GM21390 (cell line): Measurements from ENCODE around the gene ACSL4.
"Not testable (repeated sequence)": the region's sequence is repeated elsewhere in the genome, so short reads cannot be mapped to it uniquely, and the experiment has no call there.

Experiments used
- ATAC-seq: cut with Tn5 transposase; IDR thresholded peaks from one replicate; pipeline ENCODE4 v1.9.1; 2021; ENCODE audit not compliant: unreplicated experiment

Gene ACSL4

GRCh38 chrX:109679820-109680219, 53.2 kb downstream of the ACSL4 start:
- ATAC-seq, result no peak

GRCh38 chrX:109672239-109672638, 60.8 kb downstream of the ACSL4 start:
- ATAC-seq, result no peak

DNA sequence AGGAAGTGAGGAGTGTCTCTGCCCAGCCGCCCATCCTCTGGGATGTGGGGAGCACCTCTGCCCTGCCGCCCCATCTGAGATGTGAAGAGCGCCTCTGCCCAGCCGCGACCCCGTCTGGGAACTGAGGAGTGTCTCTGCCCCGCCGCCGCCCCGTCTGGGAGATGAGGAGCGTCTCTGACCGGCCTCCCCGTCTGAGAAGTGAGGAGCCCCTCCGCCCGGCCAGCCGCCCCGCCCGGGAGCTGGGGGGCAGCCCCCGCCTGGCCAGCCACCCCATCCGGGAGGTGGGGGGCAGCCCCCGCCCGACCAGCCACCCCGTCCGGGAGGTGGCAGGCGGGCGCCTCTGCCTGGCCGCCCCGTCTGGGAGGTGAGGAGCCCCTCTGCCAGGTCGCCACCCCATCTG, 61.9 kb downstream of the ACSL4 start:
- ATAC-seq, result not testable (repeated sequence)

GRCh38 chrX:109667986-109668385, 65.1 kb downstream of the ACSL4 start:
- no peak for ATAC-seq

- no peak for ATAC-seq
Measured at GRCh38 chrX:109660435-109661143, 72.5 kb downstream of the ACSL4 start.

DNA sequence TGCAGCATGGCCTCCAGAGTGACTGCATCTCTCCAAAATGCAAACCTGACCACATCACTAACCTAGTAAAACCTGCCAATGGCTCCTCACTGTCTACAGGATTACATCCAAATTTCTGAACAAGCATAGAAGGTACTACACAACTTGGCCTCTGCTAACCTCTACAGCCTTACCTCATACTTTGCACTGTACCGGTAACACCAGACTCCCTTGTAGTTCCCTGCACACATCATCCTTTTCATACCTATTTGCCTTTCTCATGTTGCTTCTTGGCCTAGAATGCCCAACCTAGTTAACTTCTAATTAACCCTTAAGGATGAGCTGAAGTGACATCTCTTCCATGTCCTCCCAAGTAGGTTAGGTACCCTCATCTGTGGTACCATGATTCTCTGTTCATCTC, 74.7 kb downstream of the ACSL4 start:
- ATAC-seq, result no peak

DNA sequence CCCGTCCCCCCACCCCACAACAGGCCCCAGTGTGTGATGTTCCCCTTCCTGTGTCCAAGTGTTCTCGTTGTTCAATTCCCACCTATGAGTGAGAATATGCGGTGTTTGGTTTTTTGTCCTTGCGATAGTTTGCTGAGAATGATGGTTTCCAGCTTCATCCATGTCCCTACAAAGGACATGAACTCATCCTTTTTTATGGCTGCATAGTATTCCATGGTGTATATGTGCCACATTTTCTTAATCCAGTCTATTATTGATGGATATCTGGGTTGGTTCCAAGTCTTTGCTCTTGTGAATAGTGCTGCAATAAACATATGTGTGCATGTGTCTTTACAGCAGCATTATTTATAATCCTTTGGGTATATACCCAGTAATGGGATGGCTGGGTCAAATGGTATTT, 75.7 kb downstream of the ACSL4 start:
- ATAC-seq, result not testable (repeated sequence)

DNA sequence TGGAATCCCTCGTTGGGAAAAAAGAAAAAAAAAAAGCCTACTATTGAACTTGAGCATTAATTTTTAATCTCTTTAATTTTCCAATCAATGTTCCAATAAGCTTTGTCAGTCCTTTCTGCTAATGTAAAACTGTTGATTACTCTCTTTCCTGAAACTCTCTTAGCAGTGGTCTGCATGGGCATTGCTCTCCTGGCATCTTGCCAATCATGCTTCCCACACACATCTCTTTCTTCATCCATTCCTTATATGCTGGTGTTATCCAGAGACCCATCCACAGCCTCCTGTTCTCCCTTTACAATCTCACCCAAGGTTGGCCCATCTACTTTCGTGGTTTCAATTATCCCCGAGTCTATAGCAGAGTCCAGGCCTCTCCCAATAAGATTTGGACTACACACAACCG, 76.3 kb downstream of the ACSL4 start:
- no peak for ATAC-seq

DNA sequence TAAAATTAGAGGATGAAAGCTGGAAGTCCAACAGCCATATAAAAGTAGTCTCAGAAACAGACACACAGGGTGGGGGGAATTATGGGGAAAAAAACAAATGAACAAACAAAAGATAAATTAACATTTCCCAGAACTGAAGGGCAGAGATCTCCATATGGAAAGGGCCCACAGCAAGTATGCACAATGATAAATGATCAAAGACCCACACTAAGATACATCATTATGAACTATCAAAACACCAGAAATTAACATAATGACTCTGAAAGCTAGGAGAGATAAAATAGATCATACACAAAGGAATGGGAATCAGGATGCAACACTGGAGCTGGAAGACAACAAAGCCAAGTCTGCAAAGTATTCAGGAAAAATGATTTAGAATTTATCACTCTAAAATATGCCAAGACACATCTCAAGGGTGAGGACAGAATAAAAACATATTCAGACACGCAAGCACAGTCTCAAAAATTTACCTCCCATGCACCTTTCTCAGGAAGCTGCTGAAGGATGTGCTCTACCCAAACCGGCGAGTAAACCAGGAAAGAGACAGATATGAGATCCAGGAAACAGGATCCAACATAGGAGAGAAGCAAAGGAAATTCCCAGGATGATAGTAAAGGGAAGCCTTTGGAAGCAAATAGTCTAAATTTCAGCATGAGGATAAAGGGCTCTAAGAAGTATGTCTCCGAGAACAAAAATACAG, 77.4 kb downstream of the ACSL4 start:
- ATAC-seq, result no peak

DNA sequence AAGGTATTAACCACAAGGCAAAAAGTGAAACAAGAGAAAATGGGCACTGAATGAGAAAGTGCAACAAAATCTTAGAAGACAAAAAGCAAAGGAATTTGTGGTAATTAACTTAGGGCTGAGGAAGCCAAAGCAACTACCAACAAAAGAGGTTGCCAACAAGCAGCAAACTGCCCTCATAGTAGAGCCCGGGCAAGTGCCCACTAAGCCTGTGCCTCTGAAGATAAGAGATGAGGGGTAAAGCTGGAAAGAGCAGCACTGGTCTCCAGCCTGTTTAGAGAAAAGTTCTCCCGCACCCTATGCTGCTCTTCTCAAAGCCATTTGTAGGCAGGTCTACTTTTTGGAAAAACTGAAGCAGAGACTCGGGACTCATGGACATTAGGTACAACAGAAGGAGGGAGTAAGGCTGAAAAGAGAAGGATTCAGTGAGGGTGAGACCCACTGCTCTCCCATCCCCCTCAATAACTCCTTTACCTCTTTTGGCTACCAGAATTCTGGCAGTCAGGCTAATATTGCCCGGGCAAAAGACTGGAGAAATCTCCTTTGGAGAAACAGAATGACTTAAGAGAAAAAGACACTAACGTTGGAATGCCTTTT, 78.4 kb downstream of the ACSL4 start:
- no peak for ATAC-seq

GRCh38 chrX:109644671-109645070, 88.4 kb downstream of the ACSL4 start:
- not testable (repeated sequence) for ATAC-seq

DNA sequence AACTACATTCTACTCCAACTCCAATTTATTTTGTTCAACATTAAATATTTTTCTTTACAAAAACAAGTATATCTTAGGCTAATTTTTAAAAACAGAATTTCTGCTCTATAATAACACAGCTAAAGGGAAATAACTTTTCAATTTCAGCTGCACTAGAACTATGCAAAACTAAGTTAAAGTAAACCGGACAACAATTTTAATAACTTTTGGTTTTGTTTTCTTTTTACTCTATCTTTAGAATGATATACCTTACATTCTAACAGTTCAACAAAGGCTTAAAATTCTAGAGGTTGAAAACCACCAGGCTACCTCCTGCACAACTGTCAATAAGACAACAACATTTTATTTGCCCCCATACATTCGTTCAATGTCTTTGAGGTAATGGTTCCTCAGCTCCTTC, 89.4 kb downstream of the ACSL4 start:
- peak; percentile 81 for ATAC-seq

DNA sequence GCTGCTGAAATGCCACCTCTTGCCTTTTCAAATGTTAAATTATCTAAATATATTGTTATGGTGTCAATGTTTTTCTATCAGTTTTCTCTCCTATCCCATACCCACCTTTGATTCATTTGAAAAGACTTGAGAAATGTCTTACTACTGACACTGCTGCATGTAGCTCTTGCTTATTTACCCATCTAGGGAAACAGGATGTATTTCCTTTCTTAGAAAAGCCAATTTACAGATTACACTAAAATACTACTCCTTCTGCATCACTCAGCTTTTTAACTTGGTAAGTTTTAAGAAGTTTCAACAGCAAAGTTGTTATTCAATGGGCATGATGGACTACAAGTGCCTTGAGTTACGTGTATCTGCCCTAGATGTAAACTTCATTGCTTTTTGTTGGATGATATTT, 94.9 kb downstream of the ACSL4 start:
- ATAC-seq, result no peak

DNA sequence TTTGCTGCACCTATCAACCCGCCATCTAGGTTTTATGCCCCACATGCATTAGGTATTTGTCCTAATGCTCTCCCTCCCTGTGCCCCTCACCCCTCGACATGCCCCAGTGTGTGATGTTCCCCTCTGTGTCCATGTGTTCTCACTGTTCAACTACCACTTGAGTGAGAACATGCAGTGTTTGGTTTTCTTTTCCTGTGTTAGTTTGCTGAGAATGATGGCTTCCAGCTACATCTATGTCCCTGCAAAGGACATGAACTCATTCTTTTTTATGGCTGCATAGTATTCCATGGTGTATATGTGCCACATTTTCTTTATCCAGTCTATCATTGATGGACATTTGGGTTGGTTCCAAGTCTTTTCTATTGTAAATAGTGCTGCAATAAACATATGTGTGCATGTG, 95.6 kb downstream of the ACSL4 start:
- not testable (repeated sequence) for ATAC-seq

DNA sequence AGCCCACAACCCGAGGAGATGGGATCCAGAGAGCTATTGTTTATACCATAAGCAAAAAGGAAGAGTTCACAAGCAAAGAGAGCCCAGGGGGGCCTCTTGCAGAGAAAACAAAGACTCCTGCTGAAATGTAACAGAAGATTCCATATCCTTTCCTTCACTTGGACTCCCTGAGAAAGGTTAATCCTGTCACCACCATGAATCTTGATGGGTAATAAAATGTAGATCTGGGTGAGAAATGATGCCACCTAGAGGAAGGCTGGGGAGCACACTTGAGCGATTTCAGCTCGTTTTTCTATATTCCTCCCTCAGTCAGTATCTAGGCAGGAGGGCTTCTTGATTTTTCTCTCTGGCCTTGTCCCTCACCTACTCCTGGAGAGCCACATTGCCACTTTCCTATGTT, 97.9 kb downstream of the ACSL4 start:
- no peak for ATAC-seq

GRCh38 chrX:109632906-109633504, 100.1 kb downstream of the ACSL4 start:
- no peak for ATAC-seq

DNA sequence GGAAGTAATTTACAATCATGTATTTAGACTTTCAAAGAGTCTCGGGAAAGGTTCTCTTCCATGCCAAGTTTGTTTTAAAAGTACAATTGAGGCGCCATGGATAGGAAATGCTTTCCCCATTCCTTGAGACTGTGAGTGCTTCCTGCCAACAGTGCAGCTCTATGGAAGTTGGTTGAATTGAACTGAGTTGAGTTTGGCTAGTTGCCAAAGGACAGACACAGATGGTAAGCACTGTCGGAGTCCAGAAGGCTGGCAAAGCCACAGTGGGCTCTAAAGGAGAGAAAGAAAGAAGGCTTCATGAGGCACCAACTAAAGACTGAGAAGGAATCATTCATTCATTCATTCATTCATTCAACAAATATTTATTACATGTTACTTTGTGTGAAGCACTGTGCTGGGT, 103.7 kb downstream of the ACSL4 start:
- ATAC-seq, result no peak

DNA sequence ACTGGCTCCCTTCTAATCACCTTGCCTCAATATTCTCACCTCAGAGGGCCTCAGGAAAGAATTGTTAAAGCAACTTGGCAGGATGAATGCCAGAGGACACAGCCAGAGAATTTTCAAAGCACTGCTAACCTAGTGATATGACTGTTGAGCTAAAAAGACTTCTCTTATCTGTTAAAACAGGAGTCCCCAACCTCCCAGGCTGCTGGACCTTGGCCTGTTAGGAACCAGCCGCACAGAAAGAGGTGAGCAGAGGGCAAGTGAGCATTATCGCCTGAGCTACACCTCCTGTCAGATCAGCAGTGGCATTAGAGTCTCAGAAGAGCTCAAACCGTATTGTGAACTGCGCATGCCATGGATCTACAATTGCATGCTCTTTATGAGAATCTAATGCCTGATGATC, 106.4 kb downstream of the ACSL4 start:
- ATAC-seq, result no peak

GRCh38 chrX:109624641-109625616, 108.1 kb downstream of the ACSL4 start, which contains the start of gene KCNE5:
TSS of gene KCNE5 (minus strand) at chrX:109625172. CDS start at chrX:109625020, 152 bp downstream.
- ATAC-seq, result no peak

GRCh38 chrX:109623997-109624396, 109.1 kb downstream of the ACSL4 start:
- ATAC-seq, result no peak

- no peak for ATAC-seq
Measured at GRCh38 chrX:109622270-109622669, 110.8 kb downstream of the ACSL4 start.
